SK-N-SH (cell line): Measurements from ENCODE around the gene PPP2R3A. TPM values are rescaled to one million over a fixed set of nuclear protein-coding genes. Genes with fewer than 3 reads are reported as not detected.
"Not testable (repeated sequence)": the region's sequence is repeated elsewhere in the genome, so short reads cannot be mapped to it uniquely, and the experiment has no call there.

ENCODE experiments used
- CTCF ChIA-PET: fragments of 300-600, 350-600 bp; formaldehyde crosslinking; extraction: SDS; loops from one replicate; lab custom pipeline; 2021; lab: Yijun Ruan, JAX
- POLR2A ChIA-PET: fragments of 350-600 bp; sonication (Branson Sonifier 250); formaldehyde crosslinking; extraction: SDS; loops from one replicate; lab custom pipeline; 2020; ENCODE audit warnings: antibody characterized with exemption, inconsistent platforms; lab: Yijun Ruan, JAX
- DNase-seq: peaks from one replicate; pipeline ENCODE4 v3.0.0; 2012
- H2AFZ ChIP-seq: fragments of 200-600 bp; sonication (generic); 2 replicates; pipeline ENCODE4 v1.8.1; 2016; ENCODE audit warnings: antibody characterized with exemption, mild to moderate bottlenecking, low read depth
- H3F3A ChIP-seq: fragments of 200-600 bp; sonication (generic); replicated peaks from 2 replicates; pipeline ENCODE3; 2016; ENCODE audit warnings: antibody characterized with exemption, mild to moderate bottlenecking; ENCODE audit not compliant: insufficient read depth
- H3K27ac ChIP-seq, 2 experiments: fragments of 200-500 bp in 1 of 2; fragments of 200-600 bp in 1 of 2; sonication (Bioruptor generic) in 1 of 2; sonication (generic), shearing (Covaris generic) in 1 of 2; 2 replicates each; pipeline versions ENCODE4 v1.5.1 to v1.6.1; 2014 to 2016; ENCODE audit warnings: low read depth in 2 of 2, inconsistent platforms in 1 of 2, low read length in 1 of 2, mild to moderate bottlenecking in 1 of 2, mixed read lengths in 1 of 2
- H3K27me3 ChIP-seq: fragments of 200-600 bp; sonication (generic), shearing (Covaris generic); 2 replicates; pipeline ENCODE4 v1.6.1; 2016; ENCODE audit warnings: mixed run types; ENCODE audit not compliant: insufficient read depth
- H3K36me3 ChIP-seq, 2 experiments: fragments of 200-500 bp in 1 of 2; fragments of 200-600 bp in 1 of 2; sonication (Bioruptor generic) in 1 of 2; sonication (generic) in 1 of 2; replicated peaks in 1 of 2; 2 replicates each; pipeline versions ENCODE3 to v1.5.1; 2014 to 2016; ENCODE audit warnings: low read length in 1 of 2, mild to moderate bottlenecking in 1 of 2; ENCODE audit not compliant: insufficient read depth in 2 of 2, control insufficient read depth in 1 of 2
- H3K4me1 ChIP-seq, 2 experiments: fragments of 200-500 bp in 1 of 2; fragments of 200-600 bp in 1 of 2; sonication (Bioruptor generic) in 1 of 2; sonication (generic), shearing (Covaris generic) in 1 of 2; 2 replicates each; pipeline versions ENCODE4 v1.5.1 to v1.6.1; 2014 to 2016; ENCODE audit warnings: low read depth in 1 of 2, low read length in 1 of 2, mixed run types in 1 of 2; ENCODE audit not compliant: insufficient read depth in 2 of 2, control insufficient read depth in 1 of 2
- H3K4me2 ChIP-seq: fragments of 200-600 bp; sonication (generic), shearing (Covaris generic); 2 replicates; pipeline ENCODE4 v1.6.1; 2017; ENCODE audit warnings: mixed run types
- H3K4me3 ChIP-seq, 2 experiments: fragments of 200-500 bp in 1 of 2; fragments of 200-600 bp in 1 of 2; sonication (Bioruptor generic) in 1 of 2; sonication (generic), shearing (Covaris generic) in 1 of 2; 2 replicates each; pipeline versions ENCODE4 v1.5.1 to v1.8.1; 2014 to 2016; ENCODE audit warnings: low read depth in 2 of 2, inconsistent platforms in 1 of 2, low read length in 1 of 2, mild to moderate bottlenecking in 1 of 2, mixed read lengths in 1 of 2, moderate library complexity in 1 of 2
- H3K79me2 ChIP-seq: fragments of 200-600 bp; sonication (generic); 2 replicates; pipeline ENCODE4 v1.8.1; 2017; ENCODE audit warnings: mild to moderate bottlenecking; ENCODE audit not compliant: insufficient read depth
- H3K9ac ChIP-seq: fragments of 200-600 bp; sonication (generic); 2 replicates; pipeline ENCODE4 v1.6.1; 2017; ENCODE audit warnings: mixed run types
- H3K9me2 ChIP-seq: fragments of 200-600 bp; sonication (generic); 2 replicates; pipeline ENCODE4 v1.6.1; 2017; ENCODE audit warnings: mixed run types
- H3K9me3 ChIP-seq: fragments of 200-600 bp; sonication (generic); 2 replicates; pipeline ENCODE4 v1.6.1; 2017; ENCODE audit warnings: mixed run types, mild to moderate bottlenecking, moderate library complexity
- H4K20me1 ChIP-seq: fragments of 200-600 bp; sonication (generic); 2 replicates; pipeline ENCODE4 v1.6.1; 2017; ENCODE audit warnings: mild to moderate bottlenecking, mixed run types; ENCODE audit not compliant: insufficient read depth
- EP300 ChIP-seq, 2 experiments: IDR thresholded peaks; 2 replicates each; pipeline versions ENCODE4 v1.4.0 to v1.6.1; 2012; ENCODE audit warnings: borderline replicate concordance in 1 of 2, low read depth in 1 of 2, low read length in 1 of 2
- FOXM1 ChIP-seq: IDR thresholded peaks from 2 replicates; pipeline ENCODE4 v1.4.0; 2012; ENCODE audit warnings: low read depth, mild to moderate bottlenecking
- IRF3 ChIP-seq: fragments of 150-350 bp; IDR thresholded peaks from 2 replicates; pipeline ENCODE4 v1.6.1; 2016; ENCODE audit warnings: mild to moderate bottlenecking, low read depth, low read length
- MXI1 ChIP-seq: IDR thresholded peaks from 2 replicates; pipeline ENCODE4 v1.6.1; 2012; ENCODE audit warnings: mild to moderate bottlenecking, low read depth, low read length, improper control_type of control experiment
- whole genome bisulfite sequencing: methylation state at CpG from one replicate; pipeline ENCODE4 v1.1.6; 2017; ENCODE audit warnings: low lambda C conversion rate; 5-methylcytosine and 5-hydroxymethylcytosine counted together
- polyA plus RNA-seq, 3 experiments: library from polyadenylated mRNA; depleted of rRNA; stranded (reverse); fragments of >200 nt; gene quantifications; 2 replicates each; pipeline ENCODE4 v1.2.3, GENCODE V29; 2012
- TF ChIP-seq, protein P1 (sequence below): IDR thresholded peaks from 2 replicates; pipeline ENCODE4 v1.6.1; 2012; ENCODE audit warnings: mild to moderate bottlenecking, low read depth, low read length, moderate library complexity

PPP2R3A gene
- polyA plus RNA-seq, 1 of the 3 experiments (the other 2 are of a cell fraction): 3.9 TPM

DNA sequence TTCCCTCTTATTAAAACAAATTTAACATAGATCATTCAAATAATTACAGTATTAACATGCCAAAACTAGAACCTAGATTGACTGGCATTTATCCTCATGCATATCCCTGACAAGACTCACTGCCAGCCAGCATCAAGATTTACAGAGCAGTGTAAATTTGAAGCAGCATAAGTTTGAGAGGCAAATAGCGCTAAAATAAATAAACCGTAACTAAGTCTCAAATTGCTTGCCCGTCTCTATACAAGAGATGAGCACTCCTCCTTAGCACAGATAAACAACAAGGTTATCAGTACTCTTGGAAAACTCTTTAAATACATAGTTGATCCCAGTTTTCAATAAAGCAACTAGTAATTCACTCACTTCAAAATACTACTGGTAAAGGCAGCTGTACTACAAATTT lies 201.0 kb downstream of the PPP2R3A start:
- H3K4me3 ChIP-seq: no peak overlapping the region
- H2AFZ ChIP-seq: no peak overlapping the region
- H3K4me1 ChIP-seq: peaks cover 0 to 34% of the 10 kb centered on the region in 2 experiments; a peak in 2 of 4 replicates
- TF ChIP-seq IRF3 (no peak), MXI1 (no peak), EP300 (IDR thresholded peaks at IDR 0.05; ENCODE audit: borderline replicate concordance in 1 of 2, low read depth in 1 of 2, low read length in 1 of 2) (no peak), FOXM1 (no peak)
- TF ChIP-seq, protein P1, sequence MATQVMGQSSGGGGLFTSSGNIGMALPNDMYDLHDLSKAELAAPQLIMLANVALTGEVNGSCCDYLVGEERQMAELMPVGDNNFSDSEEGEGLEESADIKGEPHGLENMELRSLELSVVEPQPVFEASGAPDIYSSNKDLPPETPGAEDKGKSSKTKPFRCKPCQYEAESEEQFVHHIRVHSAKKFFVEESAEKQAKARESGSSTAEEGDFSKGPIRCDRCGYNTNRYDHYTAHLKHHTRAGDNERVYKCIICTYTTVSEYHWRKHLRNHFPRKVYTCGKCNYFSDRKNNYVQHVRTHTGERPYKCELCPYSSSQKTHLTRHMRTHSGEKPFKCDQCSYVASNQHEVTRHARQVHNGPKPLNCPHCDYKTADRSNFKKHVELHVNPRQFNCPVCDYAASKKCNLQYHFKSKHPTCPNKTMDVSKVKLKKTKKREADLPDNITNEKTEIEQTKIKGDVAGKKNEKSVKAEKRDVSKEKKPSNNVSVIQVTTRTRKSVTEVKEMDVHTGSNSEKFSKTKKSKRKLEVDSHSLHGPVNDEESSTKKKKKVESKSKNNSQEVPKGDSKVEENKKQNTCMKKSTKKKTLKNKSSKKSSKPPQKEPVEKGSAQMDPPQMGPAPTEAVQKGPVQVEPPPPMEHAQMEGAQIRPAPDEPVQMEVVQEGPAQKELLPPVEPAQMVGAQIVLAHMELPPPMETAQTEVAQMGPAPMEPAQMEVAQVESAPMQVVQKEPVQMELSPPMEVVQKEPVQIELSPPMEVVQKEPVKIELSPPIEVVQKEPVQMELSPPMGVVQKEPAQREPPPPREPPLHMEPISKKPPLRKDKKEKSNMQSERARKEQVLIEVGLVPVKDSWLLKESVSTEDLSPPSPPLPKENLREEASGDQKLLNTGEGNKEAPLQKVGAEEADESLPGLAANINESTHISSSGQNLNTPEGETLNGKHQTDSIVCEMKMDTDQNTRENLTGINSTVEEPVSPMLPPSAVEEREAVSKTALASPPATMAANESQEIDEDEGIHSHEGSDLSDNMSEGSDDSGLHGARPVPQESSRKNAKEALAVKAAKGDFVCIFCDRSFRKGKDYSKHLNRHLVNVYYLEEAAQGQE: no peak
- peaks cover 16% of the 10 kb centered on the region for H3F3A ChIP-seq
- H3K79me2 ChIP-seq: peaks cover 100% of the 10 kb centered on the region
- H4K20me1 ChIP-seq: peaks cover 99% of the 10 kb centered on the region
- DNase-seq: no peak
- 93% methylated on average over 3 of the region's 3 CpGs for WGBS
- H3K4me2 ChIP-seq: no peak overlapping the region
- peaks cover 0 to 3% of the 10 kb centered on the region in 2 experiments for H3K36me3 ChIP-seq
- POLR2A ChIA-PET: no interaction called here
- H3K27me3 ChIP-seq: no peaks in the 10 kb centered on the region
- CTCF ChIA-PET: no interaction called here
- no peaks in the 10 kb centered on the region for H3K9me2 ChIP-seq
- H3K9ac ChIP-seq: no peak overlapping the region
- no peak overlapping the region for H3K27ac ChIP-seq
- H3K9me3 ChIP-seq: no peaks in the 10 kb centered on the region

DNA sequence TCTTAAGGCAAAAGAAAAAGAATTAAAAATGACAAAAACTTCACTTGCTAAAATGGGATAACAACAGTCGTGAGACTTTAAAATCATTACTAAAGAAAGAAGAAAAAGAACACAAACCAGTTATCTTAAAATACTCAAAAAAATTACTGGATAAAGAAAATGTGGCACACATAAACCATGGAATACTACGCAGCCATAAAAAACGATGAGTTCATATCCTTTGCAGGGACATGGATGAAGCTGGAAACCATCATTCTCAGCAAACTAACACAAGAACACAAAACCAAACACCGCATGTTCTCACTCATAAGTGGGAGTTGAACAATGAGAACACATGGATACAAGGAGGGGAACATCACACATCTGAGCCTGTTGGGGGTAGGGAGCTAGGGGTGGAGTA lies 202.7 kb downstream of the PPP2R3A start:
- H3K9ac ChIP-seq, CTCF ChIA-PET, POLR2A ChIA-PET: not testable (repeated sequence)

More for the DNA sequence above, 202.7 kb downstream of the PPP2R3A start:
- not testable (repeated sequence) for H3K36me3 ChIP-seq, H3K27me3 ChIP-seq, H3K9me2 ChIP-seq, H3K27ac ChIP-seq, H3K9me3 ChIP-seq, H3K4me2 ChIP-seq, H3K4me3 ChIP-seq, DNase-seq, H2AFZ ChIP-seq
- H3K4me1 ChIP-seq: peaks cover 0 to 41% of the 10 kb centered on the region in 2 experiments; a peak in 2 of 4 replicates
- peaks cover 100% of the 10 kb centered on the region for H3K79me2 ChIP-seq
- peaks cover 99% of the 10 kb centered on the region for H4K20me1 ChIP-seq
- 95% methylated on average over 4 of the region's 4 CpGs for WGBS
- peaks cover 21% of the 10 kb centered on the region for H3F3A ChIP-seq
